ENCODE results near the gene ETV7.
A peak's percentile ranks its signal among the peaks of the same experiment; 100 is the strongest.

The ETV7 gene

DNA sequence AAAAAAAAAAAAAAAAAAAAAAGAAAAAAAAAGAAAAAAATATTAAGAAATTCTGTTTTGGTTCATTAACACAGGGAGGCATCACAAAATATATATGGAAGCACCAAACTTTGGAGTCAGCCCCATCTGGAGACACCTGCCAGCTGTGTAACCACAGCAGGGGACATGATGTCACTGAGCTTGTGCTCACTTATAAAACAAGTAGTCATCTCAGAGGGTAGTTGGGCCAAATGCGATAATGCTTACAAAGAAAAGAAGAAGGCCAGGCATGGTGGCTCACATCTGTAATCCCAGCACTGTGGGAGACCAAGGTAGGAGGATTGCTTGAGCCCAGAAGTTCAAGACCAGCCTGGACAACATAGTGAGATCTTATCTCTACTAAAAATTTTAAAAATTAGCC lies 49.7 kb downstream of the ETV7 start:
- no peak for DNase-seq

DNA sequence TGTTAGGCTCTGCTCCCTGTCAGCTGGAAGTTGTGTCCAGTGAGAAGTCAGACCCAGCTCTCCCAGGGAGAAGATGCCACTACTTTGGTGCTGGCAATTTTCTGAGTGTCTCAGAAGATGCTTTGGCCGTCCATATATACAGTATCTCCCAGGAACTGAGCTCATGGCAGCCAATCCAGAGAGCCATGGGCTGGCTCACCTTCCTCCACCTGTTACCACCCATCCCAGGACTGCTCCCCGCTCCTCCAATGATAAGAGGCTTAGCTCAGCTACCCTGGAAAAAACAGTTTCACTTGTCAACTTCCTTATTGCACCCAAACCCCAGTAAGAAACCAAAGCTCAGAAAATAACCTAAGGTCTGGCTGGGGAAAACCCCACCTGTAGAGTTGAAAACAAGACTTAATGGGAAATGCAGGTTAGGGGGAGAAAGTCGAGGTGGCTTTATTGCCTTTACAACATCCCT lies 50.7 kb downstream of the ETV7 start, which contains the start of gene BNIP5:
TSS of gene BNIP5 (minus strand) at position 110 of the 463 bp plus-strand sequence. CDS start 6,198 bp downstream, outside the sequence.
- no peak for DNase-seq

DNA sequence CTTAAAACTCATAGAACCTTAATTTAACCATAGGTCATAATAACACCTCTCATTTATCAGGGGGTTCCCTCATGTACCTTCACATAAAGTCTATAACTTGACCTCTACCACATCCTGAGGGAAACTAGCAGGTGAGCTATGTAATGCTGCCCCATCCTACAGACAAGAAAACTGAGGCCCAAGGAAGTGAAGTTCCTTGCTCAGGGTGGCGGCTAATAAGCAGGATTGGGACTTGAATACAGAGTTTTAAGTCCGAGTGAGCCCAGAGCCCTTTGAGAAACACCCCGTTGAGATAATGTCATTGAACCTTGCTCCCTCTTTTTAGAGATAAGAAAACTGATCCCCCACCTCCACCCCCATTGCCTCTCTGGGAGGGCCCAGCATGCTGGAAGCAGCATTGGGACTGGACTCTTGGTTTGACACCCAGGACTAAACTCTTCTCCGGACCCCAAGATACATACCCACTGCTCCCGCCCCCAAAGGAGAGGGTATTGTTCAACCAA lies 51.2 kb downstream of the ETV7 start:
- no peak for DNase-seq

DNA sequence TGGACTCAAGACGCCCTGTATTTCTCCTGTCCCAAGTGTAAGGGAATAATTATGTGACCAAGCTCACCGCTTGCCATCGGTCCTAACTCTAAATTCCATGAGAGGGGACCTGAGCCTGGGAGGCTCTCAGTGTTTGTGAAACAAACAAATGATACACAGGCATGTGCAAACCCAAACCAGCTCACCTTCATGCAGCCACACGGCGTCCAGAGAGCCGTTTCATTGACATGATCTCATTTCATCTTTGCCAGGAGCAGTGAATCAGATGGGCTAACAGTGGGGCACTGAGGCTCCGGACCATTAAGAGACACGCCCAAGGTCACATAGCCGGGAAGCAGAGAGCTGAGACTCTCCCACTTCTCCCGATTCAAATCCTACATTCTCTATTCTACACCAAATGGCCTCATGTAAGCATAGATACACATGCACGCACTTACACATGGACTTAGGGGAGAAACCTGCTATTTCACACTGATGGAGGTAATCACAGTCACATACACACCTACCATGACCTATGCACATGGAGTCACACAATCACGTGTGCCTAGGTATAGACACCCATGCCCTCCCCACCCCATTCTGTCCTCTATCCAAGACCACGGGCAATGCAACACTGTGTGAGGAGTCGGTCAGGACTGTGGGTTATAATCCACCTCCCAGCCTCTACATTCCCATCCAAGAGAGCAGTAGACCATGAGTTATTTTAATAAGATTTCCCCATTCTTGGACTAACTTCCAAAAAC lies 51.8 kb downstream of the ETV7 start:
- DNase-seq: no peak

DNA sequence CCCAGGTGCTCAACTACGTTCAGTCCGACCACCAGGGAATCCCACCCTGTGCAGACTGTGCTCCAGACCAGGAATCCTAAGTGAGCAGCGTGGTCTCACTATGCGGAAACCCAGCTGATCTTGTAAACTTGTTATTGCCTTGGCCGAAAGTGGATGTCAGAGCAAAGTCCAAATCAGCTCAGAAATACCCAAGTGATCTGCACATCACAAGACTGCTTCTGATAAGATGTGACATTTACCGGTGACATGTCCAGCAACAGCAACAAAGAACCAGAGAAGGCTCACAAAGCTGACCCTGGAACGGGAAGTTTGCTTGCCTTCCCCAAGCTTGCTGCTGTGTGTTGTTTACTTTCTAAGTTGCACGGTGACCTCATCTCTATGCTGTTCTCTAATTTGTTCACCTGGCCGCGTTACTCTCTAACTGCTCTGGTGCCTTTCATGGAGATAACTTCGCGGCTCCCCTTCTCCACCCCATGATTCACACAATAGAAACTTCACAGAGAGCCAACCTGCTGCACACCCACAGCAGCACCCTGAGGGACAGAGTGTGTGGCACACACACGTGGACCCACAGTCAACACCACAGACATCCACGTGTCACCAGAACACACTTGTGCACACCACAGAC lies 52.5 kb downstream of the ETV7 start:
- no peak for DNase-seq

DNA sequence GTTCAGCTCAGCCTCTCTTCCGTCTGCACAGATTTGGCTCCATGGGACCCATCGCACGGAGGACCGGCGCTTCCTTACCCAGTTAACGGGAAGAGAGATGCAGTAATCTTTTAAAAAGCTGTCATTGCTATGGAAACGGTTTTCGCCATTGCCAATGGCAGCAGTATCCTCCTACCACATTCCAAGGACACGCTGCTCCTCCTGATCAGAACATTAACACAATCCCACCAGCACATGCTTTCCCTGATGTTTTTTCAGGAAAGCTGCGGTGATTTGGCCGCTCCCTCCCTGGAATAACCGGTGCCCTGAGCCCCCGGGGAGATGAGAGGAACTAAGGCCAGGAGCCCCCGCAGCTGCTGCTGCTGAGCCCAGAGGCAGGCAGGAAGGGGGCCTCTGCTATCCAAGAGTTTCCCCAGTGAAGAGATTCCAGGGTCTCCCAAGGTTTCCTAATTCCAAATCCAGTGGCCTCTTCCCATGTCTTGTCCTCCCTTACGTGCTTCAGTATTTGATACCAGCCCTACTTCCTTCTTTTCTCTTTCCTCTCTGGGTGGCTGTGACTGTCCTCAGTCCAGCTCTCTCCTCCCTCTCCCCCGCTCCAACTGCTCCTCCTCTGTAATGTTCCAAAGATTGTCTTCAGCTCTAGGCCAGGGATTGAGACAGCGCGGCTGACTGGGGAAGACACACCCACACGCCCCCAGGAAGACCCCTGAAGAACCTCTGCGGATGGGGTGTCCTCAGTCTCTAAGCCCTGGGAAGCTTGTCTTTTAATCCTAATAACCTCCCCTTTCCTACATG lies 53.3 kb downstream of the ETV7 start:
- DNase-seq: no peak

DNA sequence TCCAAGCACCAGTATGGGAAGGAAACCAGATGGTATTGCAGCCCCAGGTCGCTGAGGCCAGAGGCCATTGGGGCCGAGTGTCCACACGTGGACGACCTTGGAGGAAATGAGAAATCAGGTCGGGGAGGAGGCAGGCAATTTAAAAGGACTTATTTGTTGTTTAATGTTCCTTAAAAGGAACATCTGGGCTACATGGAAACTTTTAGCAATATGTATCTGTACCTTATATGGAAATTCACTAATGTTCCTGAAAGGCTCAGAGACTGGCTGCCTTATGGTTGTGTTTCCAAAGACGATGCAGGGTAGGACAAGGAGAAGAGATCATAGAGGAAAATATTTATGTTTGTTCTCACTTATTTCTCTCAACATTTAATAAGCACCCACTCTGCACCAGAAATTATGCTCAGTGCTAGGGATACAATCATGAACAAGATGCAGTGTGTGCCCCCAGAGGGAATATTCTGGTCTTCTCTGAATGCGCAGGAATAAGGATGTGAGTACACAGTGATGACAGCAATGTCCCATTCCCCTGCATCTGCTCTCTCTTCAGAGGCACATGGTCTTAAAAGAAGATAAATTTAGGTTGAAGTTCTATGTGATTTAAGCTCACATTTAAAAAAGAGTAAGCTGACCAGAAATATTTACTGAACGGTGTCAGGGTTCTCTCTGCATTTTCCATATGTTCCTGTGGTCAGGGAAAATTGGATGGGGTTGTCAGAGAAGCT lies 54.1 kb downstream of the ETV7 start:
- DNase-seq: no peak

DNA sequence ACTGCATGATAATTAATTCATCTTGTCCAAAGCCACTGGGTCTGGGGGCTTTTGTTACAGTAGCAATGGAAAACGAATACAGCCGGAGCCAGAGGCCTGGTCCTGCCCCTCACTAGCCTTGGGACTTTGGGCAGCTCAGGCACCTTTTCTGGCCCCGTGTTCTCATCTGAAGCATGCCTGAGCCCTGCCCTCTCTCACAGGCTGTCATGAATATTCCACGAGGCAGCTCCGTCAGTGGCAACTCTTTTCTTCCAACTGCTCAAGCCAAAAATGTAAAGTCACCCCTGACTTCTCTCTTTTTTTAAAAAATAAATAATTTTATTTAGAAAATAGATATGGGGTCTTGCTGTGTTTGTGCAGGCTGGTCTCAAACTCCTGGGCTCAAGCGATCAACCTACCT lies 56.1 kb downstream of the ETV7 start:
- no peak for DNase-seq

DNA sequence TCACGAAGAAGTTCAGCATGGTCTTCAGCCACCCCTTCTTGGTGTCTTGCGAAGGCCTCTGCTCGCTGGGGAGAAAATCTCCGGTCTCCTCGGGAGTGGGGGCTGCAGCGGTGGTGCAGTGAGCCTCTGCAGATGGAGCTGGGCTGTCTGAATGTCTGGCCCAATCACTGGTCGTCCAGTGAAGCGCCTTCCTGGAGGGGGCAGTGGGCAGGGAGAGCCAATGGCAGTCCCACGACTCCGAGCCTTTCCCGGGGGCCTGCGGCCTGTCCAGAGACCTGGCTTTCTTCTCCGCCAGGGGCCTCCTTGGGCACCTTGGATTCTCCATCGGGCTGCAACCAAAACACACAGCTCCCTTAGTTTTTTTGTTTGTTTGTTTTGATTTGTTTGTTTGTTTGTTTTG lies 57.1 kb downstream of the ETV7 start:
- DNase-seq: no peak

DNA sequence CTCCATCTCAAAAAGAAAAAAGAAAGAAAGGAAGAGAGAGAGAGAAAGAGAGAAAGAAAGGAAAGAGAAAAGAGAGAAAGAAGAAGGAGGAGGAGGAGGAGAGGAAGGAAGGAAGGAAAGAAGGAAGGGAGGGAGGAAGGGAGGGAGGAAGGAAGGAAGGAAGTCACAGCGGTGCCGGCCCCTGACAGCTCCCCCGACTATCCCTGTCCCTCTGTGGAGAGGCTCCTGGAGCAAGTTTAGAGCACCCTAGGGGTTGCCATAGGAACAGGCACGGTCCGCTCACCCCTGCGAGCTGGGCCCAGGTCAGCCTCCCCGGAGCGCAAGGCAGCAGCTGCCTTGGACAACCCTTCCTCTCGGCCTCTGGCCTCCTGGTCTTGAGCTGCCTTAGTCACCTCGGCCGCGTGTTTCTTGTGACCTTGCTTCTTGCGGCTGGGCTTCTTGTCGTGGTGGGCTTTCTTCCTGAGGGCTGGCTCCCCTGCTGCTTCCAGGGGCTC lies 57.6 kb downstream of the ETV7 start:
- DNase-seq: no peak

DNA sequence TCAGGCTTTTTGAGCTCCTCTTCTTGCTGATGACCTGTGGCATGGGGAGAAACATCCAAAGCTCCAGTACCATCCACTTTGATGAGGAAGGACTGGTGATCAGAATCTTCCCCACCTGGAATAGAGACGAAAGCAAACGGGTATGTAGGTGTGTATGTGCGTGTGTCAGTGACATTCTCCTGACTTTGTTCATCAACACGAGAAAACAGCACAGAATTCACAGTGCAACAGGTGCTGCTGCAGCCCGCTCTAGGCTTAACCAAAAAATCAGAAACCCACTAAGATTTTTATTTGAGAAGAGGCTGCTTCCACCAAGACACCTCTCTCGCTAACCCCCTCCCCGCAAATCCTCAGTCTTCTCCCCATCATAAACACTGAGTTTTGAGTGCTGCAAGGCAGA lies 58.9 kb downstream of the ETV7 start:
- DNase-seq: no peak

GRCh38 chr6:36327919-36328236 lies 59.6 kb downstream of the ETV7 start:
- no peak for DNase-seq

GRCh38 chr6:36327226-36327918 lies 60.1 kb downstream of the ETV7 start:
- no peak for DNase-seq

- peak in 1 of 2 experiments; percentile 4 for DNase-seq
Measured at GRCh38 chr6:36326356-36326995, 61.0 kb downstream of the ETV7 start.

- no peak for DNase-seq
Measured at GRCh38 chr6:36324715-36325114, 62.8 kb downstream of the ETV7 start.

DNA sequence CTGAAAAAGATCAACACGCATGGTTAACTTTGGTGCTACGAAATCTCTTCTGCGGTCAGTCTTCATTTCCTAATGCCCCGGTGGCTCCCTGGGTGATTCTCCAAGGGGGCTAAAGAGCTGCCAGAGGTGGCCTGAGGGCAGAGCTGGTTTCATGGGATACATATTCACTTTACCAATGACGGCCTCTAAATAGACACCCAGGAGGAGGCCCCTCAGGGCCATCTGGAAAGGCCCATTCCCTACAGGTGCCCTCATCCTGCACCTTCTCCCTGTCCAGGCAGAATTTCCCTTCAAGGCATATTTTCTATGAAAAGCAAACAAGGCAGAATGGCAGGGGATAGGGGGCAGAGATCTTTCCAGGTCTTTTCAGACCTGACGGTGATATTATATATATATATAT lies 63.3 kb downstream of the ETV7 start:
- no peak for DNase-seq

DNA sequence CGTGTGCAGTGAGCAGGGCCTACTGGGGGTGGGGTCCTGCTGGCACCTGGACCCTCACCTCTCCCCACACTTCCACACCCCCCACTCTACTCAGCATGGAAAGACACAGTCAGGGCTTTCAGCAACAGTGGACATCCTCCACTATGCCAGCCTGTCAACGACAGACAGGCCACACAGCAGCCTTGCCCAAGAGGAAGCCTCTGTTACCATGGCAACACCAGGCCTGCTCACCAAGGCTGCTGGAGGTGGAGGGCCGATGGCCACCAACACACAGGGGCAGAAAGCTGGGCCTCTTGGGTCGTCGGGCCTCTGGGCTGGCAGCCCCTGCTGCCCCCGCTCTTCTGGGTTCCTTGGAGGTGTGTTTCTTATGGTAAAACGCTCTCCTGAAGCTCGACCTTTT lies 64.4 kb downstream of the ETV7 start:
- no peak for DNase-seq

DNA sequence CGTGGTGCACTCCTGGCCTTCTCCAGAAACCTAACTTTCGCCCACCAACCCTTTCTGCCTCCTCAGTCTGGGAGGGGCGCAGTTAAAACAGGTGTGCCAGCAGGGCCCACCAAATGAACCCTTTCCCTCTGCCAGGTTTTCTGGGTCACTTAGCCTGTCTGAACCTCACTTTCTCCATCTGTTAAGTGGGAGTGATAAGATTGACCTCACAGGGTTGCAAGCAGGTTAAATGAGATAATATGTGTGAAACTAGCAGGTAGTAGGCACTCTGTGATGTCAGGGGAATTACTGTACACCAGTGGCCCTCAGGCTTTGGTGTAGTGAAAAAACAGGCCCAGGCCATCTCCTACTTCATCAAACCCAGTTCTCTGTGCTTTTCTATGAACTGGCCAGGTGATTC lies 64.9 kb downstream of the ETV7 start:
- no peak for DNase-seq

DNA sequence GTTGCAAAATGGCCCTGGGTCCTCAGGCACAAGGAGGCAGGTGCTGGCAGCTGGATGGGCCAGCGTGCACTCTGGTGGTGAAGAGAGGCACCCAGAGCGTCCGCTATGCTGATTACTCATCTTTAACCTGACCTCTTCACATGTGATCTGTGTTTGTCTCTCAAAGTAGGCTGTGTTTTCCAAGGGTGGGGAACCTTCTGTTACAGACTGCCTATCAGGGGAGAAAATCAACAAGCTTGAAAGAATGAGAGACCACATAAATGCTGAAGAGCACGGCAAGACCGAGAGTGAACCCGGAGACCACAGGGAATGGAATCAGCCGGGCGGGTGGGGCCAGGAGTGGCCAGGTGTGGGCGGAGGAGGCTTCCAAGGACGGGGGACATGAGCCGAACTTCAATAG lies 67.0 kb downstream of the ETV7 start:
- no peak for DNase-seq

- DNase-seq: no peak
Measured at GRCh38 chr6:36319821-36320220, 67.6 kb downstream of the ETV7 start.

GRCh38 chr6:36319436-36319762 lies 68.1 kb downstream of the ETV7 start:
- DNase-seq: no peak
